H1 (cell line): ENCODE results near the gene IPO9. TPM values are rescaled to one million over a fixed set of nuclear protein-coding genes. Genes with fewer than 3 reads are reported as not detected.
A peak's percentile ranks its signal among the peaks of the same experiment; 100 is the strongest.

ENCODE experiments used
- CTCF ChIA-PET: fragments of 300-600 bp; sonication (Branson Sonifier 250); formaldehyde crosslinking; loops from one replicate; lab custom pipeline; 2021; ENCODE audit not compliant: partially characterized antibody; lab: Charles Lee
- POLR2A ChIA-PET: fragments of 300-600 bp; sonication (Branson Sonifier 250); formaldehyde crosslinking; loops from one replicate; lab custom pipeline; 2021; ENCODE audit warnings: inconsistent platforms; ENCODE audit not compliant: partially characterized antibody; lab: Charles Lee
- DNase-seq, 2 experiments: peaks; one replicate each; pipeline versions ENCODE4 v3.0.0 to v3.0.0-alpha.2; 2010 to 2022; ENCODE audit warnings: low spot score in 2 of 2, low read depth in 1 of 2, mixed read lengths in 1 of 2
- FAIRE-seq: peaks from 2 replicates; lab custom pipeline; 2011; peaks lifted over from hg19 to GRCh38; lab: Jason Lieb, UNC
- H2AFZ ChIP-seq: 2 replicates; pipeline ENCODE4 v1.8.1; 2012; ENCODE audit warnings: low read length, inconsistent platforms
- H2AK5ac ChIP-seq: 2 replicates; pipeline ENCODE4 v1.6.1; 2013; ENCODE audit warnings: low read depth, low read length
- H2BK120ac ChIP-seq: replicated peaks from 2 replicates; pipeline ENCODE3; 2013; ENCODE audit warnings: low read depth, low read length, inconsistent platforms
- H2BK12ac ChIP-seq: 2 replicates; pipeline ENCODE4 v1.6.1; 2013; ENCODE audit warnings: low read depth, low read length
- H2BK15ac ChIP-seq: 2 replicates; pipeline ENCODE4 v1.6.1; 2013; ENCODE audit warnings: low read length
- H2BK20ac ChIP-seq: 2 replicates; pipeline ENCODE4 v1.6.1; 2013; ENCODE audit warnings: low read length
- H2BK5ac ChIP-seq: 2 replicates; pipeline ENCODE4 v1.6.1; 2013; ENCODE audit warnings: low read depth, low read length
- H3K14ac ChIP-seq: 2 replicates; pipeline ENCODE4 v1.6.1; 2013; ENCODE audit warnings: inconsistent platforms; ENCODE audit not compliant: insufficient read length
- H3K18ac ChIP-seq: 2 replicates; pipeline ENCODE4 v1.6.1; 2013; ENCODE audit warnings: low read length; ENCODE audit errors: extremely low read depth
- H3K23ac ChIP-seq: 2 replicates; pipeline ENCODE4 v1.6.1; 2013; ENCODE audit warnings: inconsistent platforms; ENCODE audit not compliant: insufficient read length
- H3K23me2 ChIP-seq: 2 replicates; pipeline ENCODE4 v1.6.1; 2013; ENCODE audit warnings: low read depth, low read length
- H3K27ac ChIP-seq: 2 replicates; pipeline ENCODE4 v1.6.1; 2011; ENCODE audit warnings: low read depth, low read length, inconsistent platforms
- H3K27me3 ChIP-seq, 4 experiments: replicated peaks in 1 of 4; 1 replicate in 1 of 4; 2 replicates in 3 of 4; pipeline versions ENCODE4 v1.6.1 to v1.8.1; 2011 to 2013; ENCODE audit warnings: low read length in 3 of 4, mild to moderate bottlenecking in 3 of 4, inconsistent platforms in 2 of 4, mixed read lengths in 2 of 4, moderate library complexity in 1 of 4; ENCODE audit not compliant: control insufficient read depth in 3 of 4, insufficient read depth in 3 of 4; ENCODE audit errors: extremely low read depth in 1 of 4
- H3K36me3 ChIP-seq, 4 experiments: 2 replicates each; pipeline versions ENCODE4 v1.6.1 to v1.8.1; 2011 to 2013; ENCODE audit warnings: mild to moderate bottlenecking in 4 of 4, low read length in 3 of 4, moderate library complexity in 2 of 4, control low read depth in 1 of 4, inconsistent platforms in 1 of 4; ENCODE audit not compliant: insufficient read depth in 4 of 4, control insufficient read depth in 2 of 4
- H3K4ac ChIP-seq: replicated peaks from 2 replicates; pipeline ENCODE3; 2013; ENCODE audit warnings: low read length, low read depth, mixed read lengths, inconsistent platforms; ENCODE audit not compliant: insufficient read length
- H3K4me1 ChIP-seq, 4 experiments: replicated peaks in 1 of 4; 1 replicate in 1 of 4; 2 replicates in 3 of 4; pipeline versions ENCODE4 v1.6.1 to v1.8.1; 2011 to 2013; ENCODE audit warnings: low read length in 3 of 4, inconsistent platforms in 2 of 4, mixed read lengths in 1 of 4; ENCODE audit not compliant: insufficient read depth in 4 of 4, control insufficient read depth in 3 of 4
- H3K4me2 ChIP-seq, 2 experiments: 2 replicates each; pipeline versions ENCODE4 v1.6.1 to v1.8.1; 2011 to 2013; ENCODE audit warnings: low read depth in 2 of 2, low read length in 2 of 2, control low read depth in 1 of 2, inconsistent platforms in 1 of 2, mild to moderate bottlenecking in 1 of 2; ENCODE audit not compliant: insufficient read depth in 1 of 2
- H3K4me3 ChIP-seq, 4 experiments: fragments of 200-600, 300-600 bp in 1 of 4; sonication (generic), shearing (Covaris generic), sonication (Bioruptor Twin) in 1 of 4; 2 replicates each; pipeline versions ENCODE4 v1.5.1 to v1.8.1; 2011 to 2016; ENCODE audit warnings: low read length in 4 of 4, low read depth in 3 of 4, control low read depth in 2 of 4, inconsistent platforms in 2 of 4, mild to moderate bottlenecking in 2 of 4, mixed read lengths in 1 of 4, moderate library complexity in 1 of 4; ENCODE audit not compliant: insufficient read depth in 2 of 4; ENCODE audit errors: extremely low read depth in 1 of 4
- H3K56ac ChIP-seq: replicated peaks from 2 replicates; pipeline ENCODE3; 2013; ENCODE audit warnings: low read depth, mild to moderate bottlenecking, mixed read lengths, low read length, inconsistent platforms; ENCODE audit not compliant: insufficient read length
- H3K79me1 ChIP-seq: 2 replicates; pipeline ENCODE4 v1.6.1; 2013; ENCODE audit warnings: low read depth, low read length, control low read depth
- H3K79me2 ChIP-seq, 2 experiments: 2 replicates each; pipeline versions ENCODE4 v1.6.1 to v1.8.1; 2012 to 2013; ENCODE audit warnings: low read length in 2 of 2, mild to moderate bottlenecking in 2 of 2, inconsistent platforms in 1 of 2; ENCODE audit not compliant: insufficient read depth in 2 of 2, control insufficient read depth in 1 of 2
- H3K9ac ChIP-seq, 4 experiments: replicated peaks in 1 of 4; 1 replicate in 1 of 4; 2 replicates in 3 of 4; pipeline versions ENCODE4 v1.6.1 to v1.8.1; 2011 to 2013; ENCODE audit warnings: low read depth in 3 of 4, low read length in 3 of 4, control low read depth in 2 of 4, mild to moderate bottlenecking in 2 of 4, moderate library complexity in 2 of 4, inconsistent platforms in 1 of 4; ENCODE audit errors: extremely low read depth in 1 of 4
- H3K9me3 ChIP-seq, 2 experiments: 2 replicates each; pipeline versions ENCODE4 v1.6.1 to v1.8.1; 2012 to 2013; ENCODE audit warnings: mild to moderate bottlenecking in 2 of 2, moderate library complexity in 2 of 2, control low read depth in 1 of 2, inconsistent platforms in 1 of 2, low read depth in 1 of 2, low read length in 1 of 2, mixed read lengths in 1 of 2; ENCODE audit not compliant: insufficient read depth in 2 of 2
- H4K20me1 ChIP-seq, 2 experiments: replicated peaks in 1 of 2; 2 replicates each; pipeline versions ENCODE3 to v1.8.1; 2011 to 2013; ENCODE audit warnings: inconsistent platforms in 2 of 2, low read length in 2 of 2, mild to moderate bottlenecking in 1 of 2; ENCODE audit not compliant: insufficient read depth in 2 of 2, control insufficient read depth in 1 of 2
- H4K5ac ChIP-seq: 2 replicates; pipeline ENCODE4 v1.6.1; 2013; ENCODE audit warnings: low read length, low read depth, mixed read lengths, inconsistent platforms; ENCODE audit not compliant: insufficient read length
- H4K8ac ChIP-seq: 2 replicates; pipeline ENCODE4 v1.8.0; 2013; ENCODE audit warnings: mild to moderate bottlenecking, moderate library complexity, low read length, inconsistent platforms; ENCODE audit not compliant: insufficient read depth; ENCODE audit errors: extremely low read depth
- H4K91ac ChIP-seq: replicated peaks from 2 replicates; pipeline ENCODE3; 2013; ENCODE audit warnings: low read length, mixed read lengths, inconsistent platforms; ENCODE audit not compliant: insufficient read length
- CBX5 ChIP-seq: fragments of 300-800, 300-1000 bp; sonication (generic); IDR thresholded peaks from 2 replicates; pipeline ENCODE4 v1.7.1; 2016; ENCODE audit warnings: antibody characterized with exemption, low read length, low read depth
- CTBP2 ChIP-seq: IDR thresholded peaks from 2 replicates; pipeline ENCODE4 v1.7.0; 2011; ENCODE audit warnings: borderline replicate concordance, mild to moderate bottlenecking, moderate library complexity, mixed read lengths, low read length; ENCODE audit not compliant: insufficient read depth, insufficient read length
- GTF2F1 ChIP-seq: IDR thresholded peaks from 2 replicates; pipeline ENCODE4 v1.6.1; 2012; ENCODE audit warnings: low read depth, low read length, improper control_type of control experiment, borderline replicate concordance
- JUN ChIP-seq: IDR thresholded peaks from 2 replicates; pipeline ENCODE4 v1.6.1; 2011; ENCODE audit warnings: low read depth, mild to moderate bottlenecking, improper control_type of control experiment, low read length
- NANOG ChIP-seq: IDR thresholded peaks from 2 replicates; pipeline ENCODE4 v1.6.1; 2011; ENCODE audit warnings: low read length, low read depth, mild to moderate bottlenecking, inconsistent platforms; ENCODE audit not compliant: insufficient read depth, poor library complexity, severe bottlenecking
- RBBP5 ChIP-seq: IDR thresholded peaks from 2 replicates; pipeline ENCODE4 v1.7.1; 2012; ENCODE audit warnings: low read depth, mild to moderate bottlenecking, inconsistent platforms, low read length, moderate library complexity, borderline replicate concordance
- SP2 ChIP-seq: IDR thresholded peaks from 2 replicates; pipeline ENCODE4 v1.6.1; 2012; ENCODE audit warnings: mild to moderate bottlenecking, low read length, inconsistent platforms
- TAF7 ChIP-seq: optimal IDR thresholded peaks from 2 replicates; pipeline ENCODE3; 2011; ENCODE audit warnings: low read depth, mild to moderate bottlenecking, inconsistent platforms, low read length, moderate library complexity, borderline replicate concordance
- TEAD4 ChIP-seq: IDR thresholded peaks from 2 replicates; pipeline ENCODE4 v1.6.1; 2012; ENCODE audit warnings: low read depth, low read length, inconsistent platforms, mixed read lengths
- YY1 ChIP-seq: IDR thresholded peaks from 2 replicates; pipeline ENCODE4 v1.6.1; 2011; ENCODE audit warnings: low read depth, mild to moderate bottlenecking, low read length
- WGBS, 2 experiments: shearing (Covaris generic) in 1 of 2; methylation state at CpG; one replicate each; pipeline versions ENCODE4 v1.1.6 to v1.1.7; 2013 to 2015; ENCODE audit warnings: low lambda C conversion rate in 2 of 2, mixed read lengths in 2 of 2, inconsistent platforms in 1 of 2, low coverage in 1 of 2, missing lambda C conversion rate in 1 of 2; ENCODE audit not compliant: insufficient replicate concordance in 2 of 2, insufficient coverage in 1 of 2, insufficient read length in 1 of 2; ENCODE audit errors: extremely low coverage in 1 of 2, missing lambda C conversion rate in 1 of 2; 5-methylcytosine and 5-hydroxymethylcytosine counted together
- polyA plus RNA-seq, 7 experiments: library from polyadenylated mRNA; depleted of rRNA in 3 of 7; stranded (reverse) in 5 of 7; unstranded in 2 of 7; fragments of >200 nt in 5 of 7; fragments of 200-250 nt in 2 of 7; gene quantifications; 1 replicate in 5 of 7; 2 replicates in 1 of 7; 4 replicates in 1 of 7; pipeline versions ENCODE4 v1.2.1 to v1.2.3, GENCODE V29; 2011 to 2013; ENCODE audit warnings: missing spikeins in 2 of 7, mixed read lengths in 2 of 7
- total RNA-seq: library from RNA; stranded (reverse); fragmentation: NEBNext Ultra II Directional; extraction: Animal tissue kit (Norgen Biotek cat#: 25700); gene quantifications from 2 replicates; pipeline ENCODE4 v1.2.1, GENCODE V29; 2021

Gene IPO9
- total and polyA plus RNA-seq, 2 of the 8 experiments (the other 6 are each of a cell fraction or from before 2014, with no cell fraction given) = 61.0 to 122 TPM

DNA sequence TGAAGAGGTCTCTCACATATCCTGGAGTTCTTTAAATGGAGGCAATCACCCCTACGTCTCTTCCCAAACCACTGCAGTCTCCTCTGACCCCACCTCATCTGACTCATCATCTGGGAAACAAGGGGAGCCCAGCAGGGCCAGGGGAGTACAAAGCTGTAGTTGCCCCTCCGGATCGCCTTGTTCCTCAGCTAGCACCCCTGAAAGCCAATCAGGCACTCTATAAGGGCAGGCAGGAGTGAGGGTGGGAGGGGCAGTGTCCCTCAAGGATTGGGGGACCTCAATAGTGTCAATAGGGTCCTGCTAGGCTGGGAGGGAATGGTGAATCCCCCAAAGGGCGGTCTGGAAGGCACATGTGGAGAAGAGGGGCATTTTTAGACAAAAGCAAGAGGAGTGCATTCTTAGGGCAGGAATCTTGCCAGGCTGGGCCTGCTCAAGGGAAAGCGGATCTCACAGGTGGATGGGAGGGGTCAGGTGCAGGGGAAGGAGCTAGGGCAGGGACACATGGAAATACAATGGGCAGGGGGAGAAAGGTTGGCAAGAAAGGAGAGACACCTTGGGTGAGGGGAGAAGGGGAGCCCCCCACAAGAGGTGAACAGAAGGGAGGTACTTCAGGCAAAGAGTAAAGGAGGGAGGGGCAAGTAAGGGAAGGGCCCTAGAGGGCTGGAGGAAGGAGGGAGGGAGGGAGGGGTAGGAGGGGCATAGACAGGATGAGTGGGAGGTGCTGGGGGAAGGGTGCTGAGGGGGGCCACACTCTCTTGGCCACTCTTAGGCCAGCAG lies 65.6 kb downstream of the IPO9 start:
- Histone ChIP-seq H3K23me2 (peaks cover under 1% of the 10 kb centered on the region), H4K8ac (no peak overlapping the region), H3K4me3 (no peak overlapping the region), H3K56ac (no peak overlapping the region), H2AK5ac (no peak overlapping the region), H2BK15ac (peak overlapping the region; percentile 34; the same call in 1 of the 2 replicates), H3K79me1 (no peaks in the 10 kb centered on the region), H3K27me3 (peaks cover 0 to 7% (median 2%) of the 10 kb centered on the region in 4 experiments; a peak in 2 of 7 replicates), H3K14ac (no peak overlapping the region), H3K79me2 (no peaks in the 10 kb centered on the region), H3K36me3 (no peaks in the 10 kb centered on the region), H4K20me1 (no peaks in the 10 kb centered on the region), H3K18ac (peak overlapping the region; percentile 90), H3K4me1 (peaks cover 6 to 21% (median 16%) of the 10 kb centered on the region in 4 experiments), H2BK12ac (peak overlapping the region; percentile 98; the same call in 1 of the 2 replicates), H2BK120ac (no peak overlapping the region), H2BK5ac (peak overlapping the region; percentile 91; the same call in 1 of the 2 replicates), H4K5ac (peak overlapping the region; percentile 47), H4K91ac (peak overlapping the region; percentile 63), H3K4ac (no peak overlapping the region), H3K27ac (no peak overlapping the region), H3K4me2 (peak overlapping the region; percentile 40 to 45; a peak in 2 of 4 replicates), H3K9me3 (no peaks in the 10 kb centered on the region), H2BK20ac (peak overlapping the region; percentile 86; the same call in 1 of the 2 replicates), H2AFZ (peak overlapping the region; percentile 26; the same call in 1 of the 2 replicates), H3K23ac (no peak overlapping the region), H3K9ac (no peak overlapping the region; a peak in 2 of 7 replicates)
- 44% methylated on average over 5 of the region's 5 CpGs; no CpG with 5 or more reads in 1 of the 2 experiments for WGBS, 2 experiments
- ChIA-PET POLR2A (interaction anchor here (0.7 to 9.6 kb wide), 13 partner anchors 10 to 225 kb away, joined by 3 to 117 read pairs (median 4); partner anchors contain the start of genes LMOD1 and TIMM17A), CTCF (interaction anchor here (0.6 to 14.8 kb wide), 33 partner anchors 8 to 413 kb away, joined by 3 to 244 read pairs (median 9); partner anchors contain the start of genes GPR37L1, LMOD1, RNPEP and TIMM17A)
- peak in 1 of 2 experiments; percentile 77 for DNase-seq
- no peak for FAIRE-seq
- TF ChIP-seq NANOG = no peak
- no peak for TF ChIP-seq JUN
- TF ChIP-seq TAF7 = no peak
- no peak for TF ChIP-seq CTBP2
- TF ChIP-seq SP2 = no peak
- TF ChIP-seq TEAD4 = no peak
- no peak for TF ChIP-seq RBBP5
- TF ChIP-seq CBX5 = no peak
- TF ChIP-seq GTF2F1 = no peak
- no peak for TF ChIP-seq YY1
